Endothelial cell of umbilical vein (primary cell): Measurements from ENCODE around the gene KRT23. TPM values are rescaled to one million over a fixed set of nuclear protein-coding genes. Genes with fewer than 3 reads are reported as not detected.

ENCODE experiments used
- BruUV-seq: library from RNA; stranded (reverse); fragments of 400-500 nt; replicated peaks from 2 replicates; lab custom pipeline; 2021; lab: Mats Ljungman, UMichigan
- CTCF ChIA-PET: fragments of 300-600, 350-600 bp; sonication (Branson Sonifier 250); formaldehyde crosslinking; loops from one replicate; lab custom pipeline; 2021; ENCODE audit warnings: antibody characterized with exemption, inconsistent platforms; lab: Charles Lee
- POLR2A ChIA-PET: fragments of 300-600, 350-600 bp; sonication (Branson Sonifier 250); formaldehyde crosslinking; loops from one replicate; lab custom pipeline; 2021; ENCODE audit warnings: antibody characterized with exemption, inconsistent platforms; lab: Charles Lee
- DNase-seq: peaks from one replicate; pipeline ENCODE4 v3.0.0-alpha.2; 2011; ENCODE audit warnings: low read depth, low spot score
- FAIRE-seq: peaks from 2 replicates; lab custom pipeline; 2011; peaks lifted over from hg19 to GRCh38; lab: Jason Lieb, UNC
- H2AFZ ChIP-seq: 2 replicates; pipeline ENCODE4 v1.6.0; 2012; ENCODE audit warnings: low read depth, low read length, control low read depth, inconsistent platforms
- H3K27ac ChIP-seq: 2 replicates; pipeline ENCODE4 v1.5.1; 2011; ENCODE audit warnings: low read depth, mild to moderate bottlenecking, control low read depth, low read length, moderate library complexity; ENCODE audit not compliant: insufficient read depth
- H3K27me3 ChIP-seq, 2 experiments: 2 replicates each; pipeline versions ENCODE4 v1.6.0 to v1.6.1; 2011; ENCODE audit warnings: low read length in 2 of 2, mixed read lengths in 1 of 2; ENCODE audit not compliant: control insufficient read depth in 2 of 2, insufficient read depth in 2 of 2
- H3K36me3 ChIP-seq, 2 experiments: 2 replicates in 1 of 2; 3 replicates in 1 of 2; pipeline ENCODE4 v1.5.1; 2011; ENCODE audit warnings: low read length in 2 of 2, mild to moderate bottlenecking in 1 of 2, moderate library complexity in 1 of 2; ENCODE audit not compliant: control insufficient read depth in 2 of 2, insufficient read depth in 2 of 2; ENCODE audit errors: extremely low read depth in 1 of 2
- H3K4me1 ChIP-seq: 3 replicates; pipeline ENCODE4 v1.5.1; 2011; ENCODE audit warnings: mild to moderate bottlenecking, low read length; ENCODE audit not compliant: control insufficient read depth, insufficient read depth; ENCODE audit errors: extremely low read depth
- H3K4me2 ChIP-seq: 2 replicates; pipeline ENCODE4 v1.6.1; 2011; ENCODE audit warnings: low read length, control low read depth, mixed read lengths; ENCODE audit not compliant: insufficient read depth
- H3K4me3 ChIP-seq, 3 experiments: fragments of 200-600 bp in 1 of 3; sonication (generic), shearing (Covaris generic) in 1 of 3; replicated peaks in 1 of 3; 2 replicates each; pipeline ENCODE4 v1.5.1; 2011 to 2016; ENCODE audit warnings: control low read depth in 3 of 3, low read length in 3 of 3, mild to moderate bottlenecking in 2 of 3, inconsistent platforms in 1 of 3, low read depth in 1 of 3, moderate library complexity in 1 of 3; ENCODE audit not compliant: insufficient read depth in 1 of 3
- H3K79me2 ChIP-seq: 2 replicates; pipeline ENCODE4 v1.6.0; 2012; ENCODE audit warnings: low read length, inconsistent platforms; ENCODE audit not compliant: control insufficient read depth, insufficient read depth
- H3K9ac ChIP-seq: replicated peaks from 2 replicates; pipeline ENCODE3; 2011; ENCODE audit warnings: low read length, control low read depth; ENCODE audit not compliant: insufficient read depth; ENCODE audit errors: extremely low read depth
- H3K9me1 ChIP-seq: replicated peaks from 3 replicates; pipeline ENCODE4 v1.6.0; 2011; ENCODE audit warnings: mild to moderate bottlenecking, low read length; ENCODE audit not compliant: control insufficient read depth, insufficient read depth; ENCODE audit errors: extremely low read depth
- H3K9me3 ChIP-seq: replicated peaks from 2 replicates; pipeline ENCODE4 v1.5.1; 2012; ENCODE audit warnings: low read length, inconsistent platforms; ENCODE audit not compliant: control insufficient read depth, insufficient read depth
- H4K20me1 ChIP-seq: replicated peaks from 2 replicates; pipeline ENCODE3; 2011; ENCODE audit warnings: mild to moderate bottlenecking, low read length; ENCODE audit not compliant: control insufficient read depth, insufficient read depth; ENCODE audit errors: extremely low read depth
- EZH2 ChIP-seq: IDR thresholded peaks from 2 replicates; pipeline ENCODE4 v1.6.1; 2012; ENCODE audit warnings: borderline replicate concordance, low read depth, mild to moderate bottlenecking, moderate library complexity, low read length, inconsistent platforms; ENCODE audit not compliant: severe bottlenecking
- FOS ChIP-seq: IDR thresholded peaks from 2 replicates; pipeline ENCODE4 v1.6.1; 2011; ENCODE audit warnings: mild to moderate bottlenecking, low read length, moderate library complexity, borderline replicate concordance; ENCODE audit not compliant: insufficient read depth
- GATA2 ChIP-seq: IDR thresholded peaks from 2 replicates; pipeline ENCODE4 v1.7.0; 2011; ENCODE audit warnings: low read depth, mild to moderate bottlenecking, moderate library complexity, mixed read lengths, low read length; ENCODE audit not compliant: insufficient read length, insufficient read depth
- JUN ChIP-seq: IDR thresholded peaks from 2 replicates; pipeline ENCODE4 v1.6.1; 2011; ENCODE audit warnings: borderline replicate concordance, low read depth; ENCODE audit not compliant: insufficient read length, insufficient read depth
- MYC ChIP-seq: IDR thresholded peaks from one replicate; pipeline ENCODE4 v1.6.1; 2011; ENCODE audit warnings: mild to moderate bottlenecking, low read depth, low read length
- POLR2A ChIP-seq: IDR thresholded peaks from 2 replicates; pipeline ENCODE4 v1.6.1; 2012; ENCODE audit warnings: low read depth, mild to moderate bottlenecking, control low read depth, low read length
- POLR2AphosphoS5 ChIP-seq: IDR thresholded peaks from 2 replicates; pipeline ENCODE4 v1.6.1; 2012; ENCODE audit warnings: low read depth, mild to moderate bottlenecking, control low read depth, low read length, moderate library complexity; ENCODE audit not compliant: insufficient read depth
- dilution Hi-C: fragments of 300-500 bp; cut with MboI; formaldehyde crosslinking; loops from one replicate; pipeline ENCODE4 v1.15.0; 2019; ENCODE audit warnings: low sequenced_read_pairs; ENCODE audit not compliant: extremely low pct_ligation_motif_present
- intact Hi-C: fragments of 100-400 bp; cut with micrococcal nuclease; formaldehyde crosslinking; loops from one replicate; pipeline ENCODE4 v1.10.0; 2022
- polyA plus RNA-seq, 4 experiments: library from polyadenylated mRNA; depleted of rRNA in 3 of 4; stranded (reverse) in 3 of 4; unstranded in 1 of 4; fragments of >200 nt; gene quantifications; 2 replicates each; pipeline versions ENCODE4 v1.2.1 to v1.2.3, GENCODE V29; 2011 to 2012; ENCODE audit warnings: missing spikeins in 1 of 4
- total RNA-seq: library from RNA; stranded (reverse); gene quantifications from 2 replicates; pipeline ENCODE4 v1.2.3, GENCODE V29; 2021
- TF ChIP-seq, protein P1 (sequence below): IDR thresholded peaks from 2 replicates; pipeline ENCODE4 v1.6.1; 2011; ENCODE audit not compliant: insufficient read depth, insufficient read length
- TF ChIP-seq, protein P2 (sequence below), 2 donors: IDR thresholded peaks; 1 replicate in 1 of 2; 2 replicates in 1 of 2; pipeline ENCODE4 v1.5.1; 2011; ENCODE audit warnings: low read length in 2 of 2, mild to moderate bottlenecking in 2 of 2, moderate library complexity in 2 of 2, control low read depth in 1 of 2, inconsistent platforms in 1 of 2, low read depth in 1 of 2; ENCODE audit not compliant: insufficient read depth in 1 of 2; ENCODE audit errors: extremely low read depth in 1 of 2

KRT23 gene
- total and polyA plus RNA-seq, 2 donors (not counting 3 experiments of a cell fraction or from before 2014, with no cell fraction given) = not detected

DNA sequence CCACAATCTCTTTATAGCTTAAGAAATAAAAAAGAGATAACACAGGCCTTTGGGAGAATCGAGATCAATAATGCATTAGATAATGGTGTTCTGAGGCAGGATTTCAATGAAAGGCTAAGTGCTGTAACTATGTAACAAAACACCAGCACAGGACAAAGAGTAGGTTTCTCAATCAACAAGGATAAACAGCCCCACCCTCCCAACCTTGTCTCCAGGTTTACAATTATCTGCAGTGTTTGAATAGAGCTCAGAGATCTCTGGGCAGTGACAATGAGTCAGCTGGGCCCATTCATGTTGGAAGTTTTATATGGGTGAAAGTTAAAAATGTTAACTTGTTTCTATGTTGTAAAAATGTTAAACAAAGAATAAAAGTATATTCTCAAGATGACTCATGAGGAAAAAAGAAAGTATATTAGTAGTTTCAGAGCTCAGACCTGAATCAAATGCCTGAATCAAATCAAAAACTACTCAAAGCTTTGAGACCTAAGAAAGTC, 35.4 kb downstream of the KRT23 start:
- Histone ChIP-seq H3K9ac (no peak overlapping the region), H3K4me1 (no peaks in the 10 kb centered on the region), H4K20me1 (no peaks in the 10 kb centered on the region), H3K9me3 (no peaks in the 10 kb centered on the region), H3K27ac (no peak overlapping the region), H3K36me3 (no peaks in the 10 kb centered on the region), H3K4me2 (no peak overlapping the region), H3K79me2 (no peaks in the 10 kb centered on the region), H3K27me3 (peaks cover 0 to 4% of the 10 kb centered on the region in 2 experiments), H3K4me3 (no peak overlapping the region), H2AFZ (no peak overlapping the region), H3K9me1 (no peaks in the 10 kb centered on the region)
- no peak for FAIRE-seq
- ChIA-PET POLR2A (no interaction called here), CTCF (interaction anchor here (0.9 to 4.0 kb wide), 3 partner anchors 39 to 647 kb away, joined by 4 to 20 read pairs (median 5); no protein-coding TSS in a partner anchor)
- TF ChIP-seq, protein P1, sequence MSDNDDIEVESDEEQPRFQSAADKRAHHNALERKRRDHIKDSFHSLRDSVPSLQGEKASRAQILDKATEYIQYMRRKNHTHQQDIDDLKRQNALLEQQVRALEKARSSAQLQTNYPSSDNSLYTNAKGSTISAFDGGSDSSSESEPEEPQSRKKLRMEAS = no peak
- TF ChIP-seq POLR2A (no peak), MYC (no peak), FOS (no peak), JUN (no peak), POLR2AphosphoS5 (no peak), EZH2 (no peak), GATA2 (no peak)
- TF ChIP-seq, protein P2, sequence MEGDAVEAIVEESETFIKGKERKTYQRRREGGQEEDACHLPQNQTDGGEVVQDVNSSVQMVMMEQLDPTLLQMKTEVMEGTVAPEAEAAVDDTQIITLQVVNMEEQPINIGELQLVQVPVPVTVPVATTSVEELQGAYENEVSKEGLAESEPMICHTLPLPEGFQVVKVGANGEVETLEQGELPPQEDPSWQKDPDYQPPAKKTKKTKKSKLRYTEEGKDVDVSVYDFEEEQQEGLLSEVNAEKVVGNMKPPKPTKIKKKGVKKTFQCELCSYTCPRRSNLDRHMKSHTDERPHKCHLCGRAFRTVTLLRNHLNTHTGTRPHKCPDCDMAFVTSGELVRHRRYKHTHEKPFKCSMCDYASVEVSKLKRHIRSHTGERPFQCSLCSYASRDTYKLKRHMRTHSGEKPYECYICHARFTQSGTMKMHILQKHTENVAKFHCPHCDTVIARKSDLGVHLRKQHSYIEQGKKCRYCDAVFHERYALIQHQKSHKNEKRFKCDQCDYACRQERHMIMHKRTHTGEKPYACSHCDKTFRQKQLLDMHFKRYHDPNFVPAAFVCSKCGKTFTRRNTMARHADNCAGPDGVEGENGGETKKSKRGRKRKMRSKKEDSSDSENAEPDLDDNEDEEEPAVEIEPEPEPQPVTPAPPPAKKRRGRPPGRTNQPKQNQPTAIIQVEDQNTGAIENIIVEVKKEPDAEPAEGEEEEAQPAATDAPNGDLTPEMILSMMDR (IDR thresholded peaks at IDR 0.05; ENCODE audit: extremely low read depth in 1 of 2, insufficient read depth in 1 of 2, low read depth in 1 of 2, low read length in 2 of 2) = no peak
- no TSS peak for BruUV-seq
- intact Hi-C loops = no loop called here
- dilution Hi-C loops = no loop called here
- DNase-seq = no peak
